ENCODE measurements around the gene GYPC.

Gene GYPC

GRCh38 chr2:126655051-126655450 lies 907 bp upstream of the GYPC start:
- Histone ChIP-seq H3K9me3 (ENCODE audit: severe bottlenecking) (no peaks in the 10 kb centered on the region), H3K27ac (ENCODE audit: poor library complexity, severe bottlenecking) (no peak overlapping the region), H3K27me3 (ENCODE audit: insufficient read depth, poor library complexity, severe bottlenecking) (peaks cover 8% of the 10 kb centered on the region), H3K4me1 (ENCODE audit: insufficient read depth, poor library complexity, severe bottlenecking) (no peaks in the 10 kb centered on the region), H3K4me3 (ENCODE audit: severe bottlenecking) (no peak overlapping the region), H3K36me3 (ENCODE audit: low read depth) (no peaks in the 10 kb centered on the region)
- TF ChIP-seq, protein P1, sequence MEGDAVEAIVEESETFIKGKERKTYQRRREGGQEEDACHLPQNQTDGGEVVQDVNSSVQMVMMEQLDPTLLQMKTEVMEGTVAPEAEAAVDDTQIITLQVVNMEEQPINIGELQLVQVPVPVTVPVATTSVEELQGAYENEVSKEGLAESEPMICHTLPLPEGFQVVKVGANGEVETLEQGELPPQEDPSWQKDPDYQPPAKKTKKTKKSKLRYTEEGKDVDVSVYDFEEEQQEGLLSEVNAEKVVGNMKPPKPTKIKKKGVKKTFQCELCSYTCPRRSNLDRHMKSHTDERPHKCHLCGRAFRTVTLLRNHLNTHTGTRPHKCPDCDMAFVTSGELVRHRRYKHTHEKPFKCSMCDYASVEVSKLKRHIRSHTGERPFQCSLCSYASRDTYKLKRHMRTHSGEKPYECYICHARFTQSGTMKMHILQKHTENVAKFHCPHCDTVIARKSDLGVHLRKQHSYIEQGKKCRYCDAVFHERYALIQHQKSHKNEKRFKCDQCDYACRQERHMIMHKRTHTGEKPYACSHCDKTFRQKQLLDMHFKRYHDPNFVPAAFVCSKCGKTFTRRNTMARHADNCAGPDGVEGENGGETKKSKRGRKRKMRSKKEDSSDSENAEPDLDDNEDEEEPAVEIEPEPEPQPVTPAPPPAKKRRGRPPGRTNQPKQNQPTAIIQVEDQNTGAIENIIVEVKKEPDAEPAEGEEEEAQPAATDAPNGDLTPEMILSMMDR (IDR thresholded peaks at IDR 0.05; ENCODE audit: poor library complexity, severe bottlenecking), result no peak
- DNase-seq (ENCODE audit: low spot score) (no peak), ATAC-seq (ENCODE audit: low read depth) (no peak)

GRCh38 chr2:126656431-126657147 lies 631 bp downstream of the GYPC start:
- DNase-seq (ENCODE audit: low spot score), result no peak
- Histone ChIP-seq H3K4me3 (ENCODE audit: severe bottlenecking) (no peak overlapping the region), H3K36me3 (ENCODE audit: low read depth) (no peaks in the 10 kb centered on the region), H3K27ac (ENCODE audit: poor library complexity, severe bottlenecking) (no peak overlapping the region), H3K9me3 (ENCODE audit: severe bottlenecking) (no peaks in the 10 kb centered on the region), H3K4me1 (ENCODE audit: insufficient read depth, poor library complexity, severe bottlenecking) (no peaks in the 10 kb centered on the region), H3K27me3 (ENCODE audit: insufficient read depth, poor library complexity, severe bottlenecking) (peaks cover 8% of the 10 kb centered on the region)
- ATAC-seq (ENCODE audit: low read depth), result peak; percentile 37; the same call in 2 of the 3 replicates
- TF ChIP-seq, protein P1 (IDR thresholded peaks at IDR 0.05; ENCODE audit: poor library complexity, severe bottlenecking), result no peak

DNA sequence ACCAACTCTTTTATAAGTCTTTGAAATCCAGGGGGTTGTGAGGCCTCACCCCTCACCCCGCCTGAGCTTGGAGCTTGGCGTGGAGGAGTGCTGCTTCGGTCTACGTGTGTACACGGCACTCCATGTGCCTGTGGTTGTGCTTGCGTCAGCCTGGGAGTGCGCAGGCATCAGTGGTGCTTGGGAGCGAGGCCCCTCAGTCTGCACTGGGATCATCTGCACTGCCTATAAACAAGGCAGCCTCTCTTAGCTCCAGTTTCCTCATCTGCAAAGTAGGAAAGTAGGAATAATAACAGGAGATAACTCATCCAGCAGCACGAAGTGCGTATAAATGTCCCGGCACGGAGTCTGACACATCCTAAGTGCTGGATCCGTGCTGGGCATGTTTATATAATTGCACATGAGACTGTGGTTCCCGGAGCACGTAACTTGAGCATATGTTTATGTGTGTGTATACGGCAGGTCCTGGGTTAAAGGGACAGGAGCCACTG lies 1.2 kb downstream of the GYPC start:
- H3K27ac ChIP-seq (ENCODE audit: poor library complexity, severe bottlenecking), result no peak overlapping the region
- TF ChIP-seq, protein P1 (IDR thresholded peaks at IDR 0.05; ENCODE audit: poor library complexity, severe bottlenecking), result no peak
- no peak overlapping the region for H3K4me3 ChIP-seq (ENCODE audit: severe bottlenecking)
- H3K27me3 ChIP-seq (ENCODE audit: insufficient read depth, poor library complexity, severe bottlenecking), result peaks cover 8% of the 10 kb centered on the region
- H3K4me1 ChIP-seq (ENCODE audit: insufficient read depth, poor library complexity, severe bottlenecking), result no peaks in the 10 kb centered on the region
- no peaks in the 10 kb centered on the region for H3K9me3 ChIP-seq (ENCODE audit: severe bottlenecking)
- DNase-seq (ENCODE audit: low spot score) (no peak), ATAC-seq (ENCODE audit: low read depth) (no peak)
- H3K36me3 ChIP-seq (ENCODE audit: low read depth), result no peaks in the 10 kb centered on the region

DNA sequence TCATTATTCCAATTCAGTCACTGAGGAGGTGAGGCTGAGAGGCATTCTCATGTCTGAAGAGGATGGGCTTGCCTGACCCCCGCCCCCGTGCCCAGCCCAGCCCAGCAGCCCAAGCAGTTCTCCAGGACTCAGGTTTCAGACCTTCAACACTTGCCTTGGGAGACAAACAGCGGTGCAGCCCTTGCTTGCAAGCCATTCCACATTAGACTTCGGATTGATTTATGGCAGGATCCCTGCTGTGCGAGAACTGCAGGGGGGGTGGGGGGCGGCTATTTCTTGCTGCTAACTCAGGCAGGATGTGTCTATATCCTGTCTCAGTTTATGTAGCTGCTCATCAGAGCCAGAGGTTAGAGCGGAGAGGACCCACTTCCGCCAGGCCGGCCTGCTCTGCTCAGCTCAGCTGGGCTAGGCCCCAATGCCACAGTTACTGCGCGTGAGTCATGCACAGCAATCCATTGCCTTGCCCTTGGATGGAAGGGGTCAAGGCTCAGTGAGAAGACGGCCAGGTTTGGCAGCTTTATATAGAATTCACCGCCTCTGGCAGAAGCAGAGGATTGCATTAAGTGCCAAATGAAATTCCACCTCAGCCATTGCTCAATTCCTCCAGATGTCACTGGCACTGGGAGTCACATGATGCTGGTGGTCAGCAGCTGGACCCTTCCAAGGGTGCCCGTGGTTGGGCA lies 1.8 kb downstream of the GYPC start:
- TF ChIP-seq, protein P1 (IDR thresholded peaks at IDR 0.05; ENCODE audit: poor library complexity, severe bottlenecking), result no peak

More for the DNA sequence above, 1.8 kb downstream of the GYPC start:
- ATAC-seq (ENCODE audit: low read depth) (peak; percentile 37; the same call in 1 of the 3 replicates), DNase-seq (ENCODE audit: low spot score) (no peak)
- Histone ChIP-seq H3K4me3 (ENCODE audit: severe bottlenecking) (no peak overlapping the region), H3K4me1 (ENCODE audit: insufficient read depth, poor library complexity, severe bottlenecking) (no peaks in the 10 kb centered on the region), H3K36me3 (ENCODE audit: low read depth) (no peaks in the 10 kb centered on the region), H3K9me3 (ENCODE audit: severe bottlenecking) (no peaks in the 10 kb centered on the region), H3K27ac (ENCODE audit: poor library complexity, severe bottlenecking) (no peak overlapping the region), H3K27me3 (ENCODE audit: insufficient read depth, poor library complexity, severe bottlenecking) (peaks cover 8% of the 10 kb centered on the region)

All from RWPE2 (cell line).